COR-L47 (cell line): ENCODE measurements around the gene MOSPD3.
"Not testable (repeated sequence)": the region's sequence is repeated elsewhere in the genome, so short reads cannot be mapped to it uniquely, and the experiment has no call there.

ENCODE experiments used
- DNase-seq: peaks from one replicate; lab custom pipeline; 2025; lab: John Stamatoyannopoulos, UW

Gene MOSPD3

GRCh38 chr7:100626530-100627237 is 14.3 kb downstream of the MOSPD3 start:
- peak; percentile 70 for DNase-seq

DNA sequence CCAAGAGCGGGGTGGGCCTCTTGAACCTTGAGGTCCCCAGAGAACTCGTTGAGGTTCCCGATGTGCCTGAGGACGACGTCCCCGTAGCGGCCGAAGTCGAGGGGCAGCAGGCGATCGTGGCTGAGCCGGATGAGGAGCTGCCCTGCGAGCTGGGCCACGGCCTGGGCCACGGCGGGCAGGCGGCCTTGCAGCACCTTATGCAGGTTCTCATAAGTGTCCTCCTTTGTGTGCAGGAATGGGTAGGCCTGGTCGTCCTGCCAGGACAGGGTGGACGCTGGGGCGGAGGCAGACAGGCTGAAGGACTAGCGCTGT is 14.9 kb downstream of the MOSPD3 start:
- no peak for DNase-seq

DNA sequence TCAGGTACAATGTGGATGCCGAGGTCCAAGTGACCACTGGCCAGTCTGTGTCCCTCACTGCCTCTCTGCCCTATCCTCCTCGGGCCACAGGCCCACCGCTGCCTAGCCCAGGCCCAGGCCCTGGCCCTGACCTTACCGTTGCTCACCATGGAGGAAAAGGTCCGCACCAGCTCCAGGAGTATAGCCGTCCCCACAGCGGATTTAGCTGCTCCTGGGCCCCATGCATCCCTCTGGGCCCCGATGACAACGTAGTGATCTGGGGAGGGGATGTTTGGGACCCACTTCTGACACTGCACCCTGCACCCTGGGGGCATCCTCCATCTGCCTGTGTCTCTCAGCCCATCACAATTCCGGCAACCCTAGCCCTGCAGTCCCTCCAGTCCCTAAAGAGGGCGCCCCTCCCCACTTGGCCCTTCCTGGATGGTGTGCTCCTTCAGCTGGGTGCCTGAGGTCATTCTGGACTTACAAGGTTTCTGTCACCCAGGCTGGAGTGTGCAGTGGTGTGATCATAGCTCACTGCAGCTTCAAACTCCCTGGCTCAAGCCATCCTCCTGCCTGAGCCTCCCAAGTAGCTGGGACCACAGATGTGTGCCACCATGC is 16.9 kb downstream of the MOSPD3 start:
- no peak for DNase-seq

- no peak for DNase-seq
Measured at GRCh38 chr7:100630066-100630465, 17.7 kb downstream of the MOSPD3 start.

DNA sequence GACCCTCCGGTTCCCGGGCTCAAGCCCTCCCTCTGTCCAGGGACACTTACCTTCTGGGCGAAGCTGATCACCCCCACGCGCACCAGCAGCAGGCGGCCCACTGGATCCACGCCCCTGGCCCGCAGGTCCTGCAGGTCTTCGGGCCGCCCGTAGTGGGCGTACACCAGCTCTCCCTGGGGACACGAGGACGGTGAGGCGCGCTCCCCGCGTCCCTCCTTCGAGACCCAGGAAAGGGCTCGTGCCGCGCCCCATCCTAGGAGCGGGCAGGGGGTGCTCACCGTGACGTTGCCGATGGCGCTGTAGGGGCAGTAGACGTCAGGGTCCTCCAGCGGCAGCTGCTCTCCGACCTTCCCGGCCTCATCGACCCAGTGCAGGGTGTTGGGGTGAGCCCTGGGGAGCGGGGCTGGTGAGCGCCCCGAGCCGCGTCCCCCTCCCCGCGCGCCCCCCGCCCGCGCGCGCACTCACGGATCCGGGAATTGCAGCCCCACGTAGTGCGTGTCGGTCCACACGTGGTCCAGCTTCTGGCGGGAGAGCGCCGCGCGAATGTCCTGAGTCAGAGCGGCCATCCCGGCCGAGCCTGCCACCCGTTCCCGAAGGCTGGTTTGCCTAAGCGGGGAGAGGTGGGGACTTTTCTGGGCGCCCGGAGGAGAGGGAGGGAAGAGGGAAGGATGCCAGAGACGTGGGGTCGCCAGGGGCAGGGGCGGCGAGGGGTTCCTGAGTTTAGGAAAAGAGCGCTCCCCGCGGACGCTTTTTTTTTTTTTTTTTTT is 20.8 kb downstream of the MOSPD3 start:
- peak; percentile 56 for DNase-seq

GRCh38 chr7:100639995-100640516 is 27.7 kb downstream of the MOSPD3 start:
- no peak for DNase-seq

GRCh38 chr7:100640517-100641440 is 28.4 kb downstream of the MOSPD3 start:
- DNase-seq, result no peak

DNA sequence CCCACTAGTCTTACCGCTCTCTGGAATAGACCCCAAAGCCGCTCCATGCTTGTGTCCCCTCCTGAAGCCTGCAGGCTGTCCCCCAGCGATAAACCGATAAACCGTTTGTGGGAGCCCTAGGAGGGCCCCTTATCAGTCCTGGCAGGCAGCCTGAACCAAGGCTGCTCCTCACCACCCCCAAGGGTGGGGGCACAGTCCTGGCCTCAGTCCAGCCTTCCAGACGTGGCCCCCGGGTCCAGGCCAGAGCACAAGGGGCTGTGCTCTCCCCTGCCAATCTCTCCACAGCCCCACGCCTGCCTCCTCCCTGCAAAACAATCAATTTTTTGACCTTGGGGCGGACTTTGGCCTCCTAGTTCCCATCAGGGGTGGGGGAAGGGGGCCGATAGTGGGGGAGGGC is 29.1 kb downstream of the MOSPD3 start, which contains the start of gene TFR2:
TSS of gene TFR2 (minus strand) at position 90 of the 397 bp plus-strand sequence. CDS start at position 47, 43 bp downstream.
- DNase-seq, result no peak

- DNase-seq, result no peak
Measured at GRCh38 chr7:100641860-100642533, 29.7 kb downstream of the MOSPD3 start.

DNA sequence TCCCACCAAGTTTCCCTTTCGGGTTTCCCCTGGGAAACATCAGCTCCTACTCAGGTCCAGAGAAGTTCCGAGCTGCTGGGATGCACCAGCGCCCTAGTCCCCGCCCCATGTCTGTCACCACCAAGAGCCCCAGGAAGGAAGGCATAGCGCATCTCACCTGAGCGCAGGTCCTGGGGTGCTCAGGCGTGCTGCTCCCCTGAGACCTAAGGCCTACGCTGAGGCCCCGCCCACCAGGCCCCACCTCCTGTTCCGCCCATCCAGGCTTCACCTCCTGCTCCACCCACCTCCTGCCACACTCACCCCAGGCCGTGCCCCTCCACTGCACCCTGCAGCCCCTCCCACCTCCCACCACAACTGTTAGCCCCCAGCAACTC is 30.2 kb downstream of the MOSPD3 start:
- DNase-seq, result no peak

DNA sequence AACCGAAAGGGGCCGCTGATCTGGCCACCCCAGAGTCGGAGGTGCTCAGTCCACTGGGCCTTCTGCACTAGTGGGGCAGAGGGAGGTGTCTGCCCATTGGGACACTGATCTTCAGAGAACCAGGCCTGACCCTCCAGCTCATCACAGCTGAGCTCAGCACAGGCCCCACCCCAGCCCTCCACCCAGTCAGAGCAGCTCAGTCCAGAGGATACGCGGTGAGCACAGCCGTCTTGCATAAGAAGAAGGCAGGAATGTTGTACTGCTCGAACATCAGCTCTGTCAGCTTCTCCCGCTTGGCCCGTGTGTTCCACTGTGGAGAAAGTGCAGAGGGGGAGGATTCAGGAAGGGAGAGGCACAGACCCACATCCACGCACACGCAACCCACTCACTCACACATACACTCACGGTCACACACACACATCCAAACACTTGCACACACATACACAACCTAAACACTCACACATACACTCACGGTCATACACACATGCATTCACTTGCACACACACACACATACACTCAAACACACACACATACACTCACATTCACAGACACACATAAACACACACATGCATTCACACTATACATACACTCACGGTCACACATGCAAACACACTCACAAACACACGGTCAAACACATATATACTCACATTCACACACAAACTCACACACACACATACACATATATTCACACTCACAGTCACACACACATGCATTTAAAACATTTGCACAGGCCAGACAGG is 37.7 kb downstream of the MOSPD3 start:
- no peak for DNase-seq

- DNase-seq, result no peak
Measured at GRCh38 chr7:100654908-100655831, 42.8 kb downstream of the MOSPD3 start.

DNA sequence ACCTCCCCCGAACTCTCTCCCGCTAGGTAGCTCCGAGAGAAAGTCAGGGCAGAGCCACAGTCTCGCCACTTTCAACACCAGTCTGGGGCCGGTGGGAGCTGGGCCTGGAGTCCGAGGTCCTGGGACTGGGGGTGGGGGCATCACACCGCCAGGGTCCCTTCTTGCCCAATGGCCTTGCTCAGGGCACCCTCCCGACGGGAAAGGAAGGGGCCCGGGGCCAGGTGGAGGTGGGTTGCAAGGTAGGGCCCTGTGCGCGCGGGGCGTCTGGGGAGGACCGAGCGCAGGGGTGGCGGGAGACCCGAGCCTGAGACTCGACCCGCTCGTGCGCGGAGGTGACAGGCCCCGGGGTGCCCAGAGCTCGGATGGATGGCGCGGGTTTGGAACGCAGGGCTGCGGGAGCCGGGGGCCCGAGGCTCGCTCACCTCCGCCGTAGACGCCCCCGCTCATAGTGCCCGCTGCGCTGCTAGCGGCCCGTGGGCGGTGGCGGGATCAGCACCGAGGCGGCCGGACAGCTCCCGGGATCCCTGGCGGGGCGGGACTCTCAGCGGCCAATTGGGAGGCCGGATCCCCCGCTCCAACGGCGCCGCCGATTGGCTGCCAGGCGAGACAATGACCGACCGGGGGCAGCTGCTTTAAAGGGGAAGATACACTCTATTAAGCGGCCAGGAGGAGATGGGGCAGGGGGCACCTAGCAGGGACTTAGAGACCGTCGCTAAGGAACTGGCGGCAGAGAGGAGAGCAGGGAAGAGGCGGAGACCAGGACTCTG is 43.8 kb downstream of the MOSPD3 start, which contains the start of gene ACTL6B:
TSS of gene ACTL6B (minus strand) at position 541 of the 767 bp plus-strand sequence. CDS start at position 447, 94 bp downstream.
- peak; percentile 83 for DNase-seq

- not testable (repeated sequence) for DNase-seq
Measured at GRCh38 chr7:100662194-100662776, 49.9 kb downstream of the MOSPD3 start.
